Stimulated activated CD4-positive, alpha-beta T cell treated with anti-CD3 and anti-CD28 coated beads, Interleukin-1b, Interleukin-23, amount 100 ng/mL, for 24 hours (primary cell): ENCODE results near the gene ITGA1.

Experiments used
- DNase-seq, 4 experiments: peaks; one replicate each; pipeline ENCODE4 v3.0.0-alpha.2; 2020; ENCODE audit warnings: low read depth in 4 of 4, low spot score in 1 of 4

ITGA1 gene

DNA sequence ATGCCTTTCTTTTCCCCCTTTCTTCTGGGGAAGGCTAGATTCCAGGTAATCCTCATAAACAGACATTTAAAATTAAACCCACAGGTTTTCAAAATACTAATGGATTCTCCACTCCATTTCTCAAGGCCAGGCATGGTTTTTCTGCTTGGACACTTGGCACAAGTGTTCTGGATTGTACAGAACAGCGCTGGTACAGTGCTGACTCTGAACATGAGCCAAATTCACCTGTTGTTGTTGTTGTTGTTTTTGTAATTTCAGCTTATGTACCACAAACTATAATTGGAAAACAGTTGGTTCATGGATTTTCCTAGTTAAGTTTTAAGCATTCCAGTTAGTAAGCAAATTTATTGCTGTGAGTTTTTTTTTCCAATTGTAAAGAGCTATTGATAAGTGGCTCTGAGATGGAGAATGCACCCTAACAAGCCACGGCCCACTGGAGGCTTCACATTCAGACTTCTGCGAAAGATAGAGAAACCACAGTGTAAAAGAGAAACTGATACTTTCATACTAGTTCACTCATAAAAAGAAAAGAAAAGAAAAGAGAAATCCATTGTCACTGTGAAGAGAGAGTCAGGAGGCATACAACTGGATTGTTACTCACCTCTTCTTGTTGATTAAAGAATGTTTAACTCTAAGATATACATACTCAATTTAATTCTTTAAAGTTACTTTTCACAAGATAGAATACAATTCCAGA, 16.2 kb upstream of the ITGA1 start:
- DNase-seq, result peak in 1 of 4 experiments; percentile 36

DNA sequence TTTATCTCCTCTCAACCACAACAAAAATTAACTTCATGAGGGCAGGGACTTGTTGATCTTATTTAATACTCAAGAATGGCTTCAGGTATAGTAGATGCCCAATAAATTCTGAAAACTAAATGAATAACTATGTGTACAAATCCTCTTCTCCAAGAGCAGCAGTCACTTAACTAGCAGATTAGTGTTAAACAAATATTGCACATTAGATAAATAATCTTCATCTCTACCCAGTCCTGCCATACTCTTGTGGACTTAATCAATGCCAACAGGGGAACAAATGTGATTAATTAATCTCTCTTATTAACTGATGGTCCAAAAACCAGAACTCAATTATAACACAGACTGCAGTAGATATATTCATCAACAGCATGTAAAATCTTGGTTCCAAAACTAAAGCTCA, 15.0 kb upstream of the ITGA1 start:
- DNase-seq, result no peak

DNA sequence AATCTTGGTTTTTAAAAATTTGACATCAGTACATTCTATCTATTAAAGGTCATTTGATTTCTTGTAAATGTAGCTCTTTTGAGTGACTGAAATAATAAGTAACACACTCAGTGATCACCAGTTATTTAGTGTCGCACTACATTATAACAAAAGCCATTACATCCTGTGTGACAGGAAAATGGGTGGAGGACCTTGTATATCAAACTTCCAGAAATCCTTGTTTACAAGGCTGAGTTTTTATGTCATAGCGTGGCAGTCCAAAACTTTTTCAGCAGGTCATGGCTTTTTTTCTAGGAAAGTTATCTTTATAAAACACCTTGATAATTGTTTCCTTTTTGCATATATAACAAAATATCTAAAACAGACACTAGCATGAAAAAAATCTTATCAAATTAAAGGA, 14.4 kb upstream of the ITGA1 start:
- DNase-seq, result no peak

DNA sequence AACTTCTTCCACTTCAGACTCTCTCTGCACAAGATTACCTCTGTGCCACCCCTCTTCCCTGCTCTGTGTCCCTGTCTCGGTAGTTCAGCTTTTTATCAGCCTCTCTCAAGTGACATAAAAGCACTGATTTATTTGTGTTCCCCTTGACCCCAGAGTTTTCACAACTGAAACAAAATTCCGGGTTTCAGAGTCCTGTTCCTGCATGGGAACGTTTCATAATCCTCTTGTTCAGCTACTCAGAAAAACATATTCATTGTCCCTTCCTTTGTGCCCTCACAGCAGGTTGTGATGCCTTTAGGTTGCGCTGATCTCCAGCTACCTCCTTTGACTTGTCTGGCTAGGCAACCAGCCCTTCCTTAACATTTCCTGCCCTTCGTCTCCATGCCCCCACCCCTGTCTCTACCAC, 13.7 kb upstream of the ITGA1 start:
- DNase-seq, result no peak

DNA sequence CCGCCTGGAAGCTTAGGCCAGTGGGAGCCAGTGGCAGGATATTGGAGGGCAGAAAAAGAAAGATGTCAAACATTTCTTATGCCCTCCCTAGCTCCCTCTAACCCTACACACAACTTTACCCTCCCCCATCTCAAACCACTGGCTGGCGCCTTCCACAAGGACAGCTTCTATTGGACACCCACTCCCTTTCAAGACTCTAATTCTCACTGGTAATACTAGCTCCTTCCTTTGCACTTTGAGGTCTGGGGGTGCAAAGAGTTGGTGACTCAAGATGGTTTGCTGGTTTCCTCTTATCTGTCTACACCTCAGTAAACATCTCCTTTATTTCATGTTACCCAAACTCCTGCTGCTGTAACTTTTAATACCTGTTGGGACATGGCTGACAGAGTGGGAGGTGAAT, 11.6 kb upstream of the ITGA1 start:
- DNase-seq, result no peak

DNA sequence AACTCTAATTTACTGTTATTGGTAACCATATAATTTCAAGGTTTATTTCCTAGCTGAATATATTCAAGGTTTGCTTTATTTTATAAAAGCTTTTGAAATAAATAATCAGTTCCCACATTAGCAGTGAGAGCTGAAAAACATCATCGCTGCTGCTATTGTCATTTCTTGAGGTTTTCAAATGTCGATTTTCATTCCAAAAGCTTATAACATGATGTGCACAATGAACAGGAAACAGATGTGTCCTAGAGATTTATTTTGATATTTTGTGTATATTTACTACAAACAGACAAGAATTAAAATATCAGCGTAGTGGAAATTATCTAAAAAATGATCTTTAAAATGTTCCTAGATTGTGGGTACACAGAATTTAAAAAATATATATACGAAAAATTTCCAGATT, 10.5 kb upstream of the ITGA1 start:
- DNase-seq, result no peak

DNA sequence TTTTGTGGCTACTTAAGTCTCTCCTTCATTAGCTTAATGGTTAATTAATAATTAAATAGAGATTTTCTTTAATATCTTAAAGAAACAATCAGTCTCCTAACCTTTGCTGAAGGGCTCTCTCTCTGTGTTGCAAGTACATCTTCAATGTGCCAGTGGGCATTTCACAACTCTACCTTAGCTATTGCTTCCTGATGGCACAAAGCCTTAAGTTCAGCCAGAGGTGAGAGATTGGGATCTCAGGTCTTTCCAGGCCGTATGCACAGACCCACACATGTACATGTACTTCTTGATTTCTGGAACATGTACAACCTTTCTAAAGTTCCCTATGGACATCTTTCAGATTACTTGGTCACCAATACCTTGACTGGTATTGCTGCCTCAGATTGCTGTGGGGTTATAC, 8.9 kb upstream of the ITGA1 start:
- DNase-seq, result no peak

DNA sequence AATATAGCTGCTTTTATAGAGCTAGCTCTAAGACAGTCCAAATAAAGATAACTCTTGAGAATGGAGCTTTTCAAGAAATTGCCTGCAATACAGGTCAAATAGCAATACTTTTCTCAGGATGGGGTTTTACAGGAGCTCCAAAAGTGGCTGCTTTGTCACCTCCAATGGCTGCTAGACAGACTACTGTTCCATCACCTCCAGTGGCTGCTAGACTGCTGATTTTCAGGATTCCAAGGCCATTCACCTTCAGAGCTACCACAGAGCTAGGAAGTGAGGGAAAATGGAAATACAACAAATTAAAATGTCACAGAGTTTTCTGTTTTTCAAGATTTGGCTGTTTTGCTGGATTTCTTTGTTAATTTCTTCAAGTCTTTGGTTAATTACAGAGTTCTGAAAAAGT, 8.5 kb upstream of the ITGA1 start:
- no peak for DNase-seq

DNA sequence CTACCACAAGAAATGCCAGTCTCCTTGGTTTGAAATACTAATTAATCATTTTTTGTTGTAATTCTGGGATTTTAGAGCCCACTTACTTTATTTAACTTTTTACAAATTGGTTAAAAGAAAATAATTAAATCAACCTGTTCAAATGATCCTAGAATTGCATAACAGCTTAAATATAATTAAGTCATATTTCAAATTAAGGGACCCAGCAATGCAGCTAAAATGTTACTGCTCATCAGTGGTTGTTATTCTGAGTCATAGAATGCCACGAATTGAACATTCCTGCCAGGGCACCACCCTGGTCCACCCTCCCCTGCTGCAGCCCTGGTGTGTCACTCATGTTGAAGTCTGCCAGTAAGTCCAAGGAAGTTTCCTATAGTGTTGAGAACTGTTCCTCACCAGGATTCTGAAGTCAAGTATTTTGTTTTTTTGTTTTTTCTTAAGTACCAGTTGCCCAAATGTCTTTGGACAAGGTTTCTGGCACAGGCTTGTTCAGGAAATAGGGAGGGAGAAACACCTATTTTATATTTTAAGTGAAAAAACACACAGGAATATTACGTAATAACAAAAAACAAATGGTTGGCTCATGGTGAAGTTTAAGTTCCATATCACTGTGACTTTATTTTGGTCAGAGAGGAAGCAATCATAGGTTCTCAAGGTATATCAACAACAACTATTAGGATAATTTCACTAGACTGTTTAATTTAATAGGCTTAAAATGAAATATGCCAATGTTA, 4.3 kb upstream of the ITGA1 start:
- no peak for DNase-seq

DNA sequence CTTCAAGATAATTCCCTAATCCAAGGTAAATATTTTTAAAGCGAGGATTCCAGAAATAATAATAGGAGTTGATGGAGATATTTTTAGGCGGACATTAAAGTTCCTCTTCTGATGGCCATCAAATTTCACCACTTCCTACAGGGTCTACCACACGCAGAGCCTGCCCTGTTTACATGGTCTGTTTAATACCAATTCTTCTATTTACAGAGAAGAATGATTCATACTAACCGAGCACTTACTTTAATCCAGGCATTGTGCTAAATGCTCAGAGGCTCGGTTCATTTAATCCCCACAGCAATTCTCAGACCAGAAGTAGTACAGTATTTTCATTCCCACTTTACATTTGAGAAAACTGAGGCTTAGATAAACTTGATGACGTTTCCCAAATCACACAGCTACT, 3.0 kb upstream of the ITGA1 start:
- DNase-seq, result no peak

DNA sequence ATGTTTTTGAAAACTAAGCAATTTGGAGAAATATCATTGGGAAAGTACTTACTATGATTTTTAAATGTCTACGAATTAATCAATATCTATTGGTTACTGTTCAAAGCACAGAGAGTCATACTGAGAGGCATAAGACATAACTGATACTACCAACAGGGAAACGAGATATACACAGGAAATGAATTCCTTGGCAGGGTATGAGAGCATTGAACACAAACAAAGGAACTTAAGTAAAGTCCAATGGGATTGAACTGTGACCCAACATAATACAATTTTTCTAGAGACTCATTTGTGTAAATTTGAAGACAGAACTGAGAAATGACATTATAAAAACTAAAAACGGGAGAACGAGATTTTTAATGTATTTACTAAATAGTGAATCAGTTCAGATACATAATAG, 1.3 kb upstream of the ITGA1 start:
- DNase-seq, result no peak

DNA sequence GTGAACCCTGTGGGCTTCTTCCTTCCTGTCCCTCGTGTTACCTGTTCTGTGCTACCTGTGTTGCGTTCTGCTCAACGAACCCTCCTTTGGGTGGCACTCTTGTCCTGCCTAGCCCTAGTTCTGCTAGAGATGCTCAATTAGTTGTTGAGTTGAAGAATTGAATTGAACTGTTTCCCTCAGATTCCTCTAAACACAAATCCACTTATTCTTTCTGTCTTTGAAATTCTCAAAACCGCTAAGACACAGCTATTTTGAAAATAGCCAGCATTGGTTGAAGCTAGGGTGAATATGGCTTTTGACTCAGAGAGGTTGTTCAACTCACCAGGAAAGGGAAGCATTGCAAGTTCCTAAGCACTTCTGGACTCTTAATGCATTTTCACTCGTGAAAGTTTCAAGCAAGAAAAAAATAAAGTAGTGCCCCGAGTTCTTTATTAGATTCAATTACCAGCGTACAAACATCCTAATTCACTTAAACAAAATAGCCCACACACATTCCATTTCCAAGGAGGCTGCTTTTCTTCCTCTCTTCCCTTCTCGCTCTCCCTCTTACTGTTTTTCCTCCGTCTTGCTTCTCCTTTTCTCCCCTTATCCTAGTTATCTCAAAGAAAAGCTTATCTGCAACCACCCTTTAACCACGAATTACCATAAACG, 642 bp upstream of the ITGA1 start:
- DNase-seq, result no peak

DNA sequence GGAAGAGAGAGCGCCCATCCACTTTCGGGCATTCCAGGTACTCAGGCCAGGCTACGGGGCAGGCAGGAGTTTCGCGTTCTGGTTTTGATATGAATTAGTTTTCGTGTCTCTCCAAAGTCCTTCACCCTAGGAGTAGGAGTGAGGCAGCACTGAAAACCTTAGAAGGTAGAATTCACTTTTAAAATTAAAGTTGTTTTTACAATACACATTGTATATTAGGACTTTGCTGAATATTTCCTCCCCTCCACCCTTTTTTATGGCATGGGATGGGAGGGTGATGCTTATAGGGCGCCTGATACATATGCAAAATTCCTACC, 747 bp downstream of the ITGA1 start:
- DNase-seq, result no peak

DNA sequence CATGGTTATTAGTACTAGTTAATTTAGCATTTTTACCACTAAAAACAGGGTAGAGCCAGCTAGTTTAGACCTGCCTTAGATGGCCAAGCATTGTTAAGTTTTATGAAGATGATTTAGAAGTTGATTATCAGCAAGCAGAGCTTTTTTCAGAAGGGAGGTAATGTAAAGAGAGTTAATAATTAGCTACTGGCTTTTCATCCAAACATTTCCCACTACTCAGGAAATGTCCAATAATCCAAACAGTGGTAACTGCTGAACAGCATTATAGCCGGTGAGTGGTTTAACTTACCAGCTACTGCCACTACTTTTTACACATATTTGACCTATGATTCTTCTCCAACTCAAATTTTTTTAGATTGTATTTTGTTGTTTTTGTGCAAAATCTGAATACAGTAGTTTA, 1.7 kb downstream of the ITGA1 start:
- DNase-seq, result no peak

DNA sequence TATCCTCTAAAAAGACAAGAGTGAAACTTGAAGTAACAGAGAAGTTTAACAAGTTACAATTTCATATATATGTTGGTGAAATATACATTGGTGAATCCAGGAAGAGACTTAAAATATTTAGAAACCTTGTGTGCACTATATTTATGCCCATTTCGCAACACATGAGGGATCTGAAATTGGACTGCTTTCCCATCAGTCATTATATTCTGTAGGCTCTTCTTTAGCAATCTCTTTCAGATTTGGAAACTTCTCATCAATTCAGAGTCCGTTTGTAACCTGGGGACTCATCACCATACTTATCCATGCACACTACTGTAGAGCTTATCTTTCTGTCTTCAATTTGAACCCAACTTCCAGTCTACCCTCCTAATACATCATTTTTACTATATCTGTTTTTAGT, 2.1 kb downstream of the ITGA1 start:
- DNase-seq, result no peak

DNA sequence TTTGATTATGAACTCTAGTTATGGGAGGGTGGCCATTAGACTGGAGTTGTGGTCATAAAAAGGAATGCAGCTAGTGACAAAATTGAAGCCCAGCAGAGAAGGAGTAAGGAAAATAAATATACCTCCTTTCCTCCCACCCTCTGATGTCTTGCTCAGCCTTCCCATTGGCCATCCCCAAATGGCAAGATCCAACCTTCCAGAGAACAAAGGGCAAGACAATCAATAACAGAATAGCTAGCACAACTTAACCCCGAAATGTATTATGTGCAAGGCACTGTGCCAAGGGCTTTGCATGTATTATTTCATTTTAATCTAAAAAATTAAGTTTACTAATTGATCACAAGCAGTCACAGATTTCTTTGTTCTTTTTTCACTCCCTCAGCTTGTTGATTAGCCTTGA, 3.6 kb downstream of the ITGA1 start:
- DNase-seq, result no peak

DNA sequence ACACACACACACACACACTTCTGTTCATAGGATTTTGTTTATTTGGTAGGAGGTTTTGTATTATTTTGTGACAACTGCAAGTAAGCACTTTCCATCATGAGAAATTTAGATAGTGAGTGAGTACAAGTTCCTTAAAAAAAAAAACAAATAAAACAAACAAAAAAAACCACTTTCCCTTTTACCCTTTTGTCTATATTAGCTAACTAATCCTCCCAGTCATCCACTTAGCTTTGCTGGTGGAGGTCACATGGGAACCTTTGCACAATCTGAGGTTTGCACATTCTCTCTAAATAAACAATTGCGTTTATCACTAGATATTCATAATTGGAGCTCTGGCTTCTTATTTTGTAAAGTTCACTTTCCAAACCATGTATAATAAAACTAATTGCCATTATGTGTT, 6.8 kb downstream of the ITGA1 start:
- DNase-seq, result no peak

DNA sequence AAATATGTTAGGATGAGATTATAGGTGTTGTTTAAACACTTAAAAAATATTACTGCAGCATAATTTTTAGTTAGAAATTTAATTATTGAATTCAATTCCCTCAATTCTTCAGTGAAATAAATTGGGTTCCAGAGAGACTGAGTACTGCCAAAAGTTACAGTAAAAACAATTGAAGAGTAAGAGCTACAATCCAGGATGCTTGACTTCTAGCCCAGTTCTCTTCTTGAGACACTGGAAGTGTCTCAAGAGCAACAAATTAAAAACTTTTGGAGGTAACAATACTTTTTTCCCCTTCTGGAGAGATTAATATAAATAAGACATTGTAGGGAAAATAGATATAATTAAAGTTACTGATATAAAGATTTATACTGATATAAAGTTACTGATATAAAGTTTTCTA, 8.3 kb downstream of the ITGA1 start:
- DNase-seq, result no peak

DNA sequence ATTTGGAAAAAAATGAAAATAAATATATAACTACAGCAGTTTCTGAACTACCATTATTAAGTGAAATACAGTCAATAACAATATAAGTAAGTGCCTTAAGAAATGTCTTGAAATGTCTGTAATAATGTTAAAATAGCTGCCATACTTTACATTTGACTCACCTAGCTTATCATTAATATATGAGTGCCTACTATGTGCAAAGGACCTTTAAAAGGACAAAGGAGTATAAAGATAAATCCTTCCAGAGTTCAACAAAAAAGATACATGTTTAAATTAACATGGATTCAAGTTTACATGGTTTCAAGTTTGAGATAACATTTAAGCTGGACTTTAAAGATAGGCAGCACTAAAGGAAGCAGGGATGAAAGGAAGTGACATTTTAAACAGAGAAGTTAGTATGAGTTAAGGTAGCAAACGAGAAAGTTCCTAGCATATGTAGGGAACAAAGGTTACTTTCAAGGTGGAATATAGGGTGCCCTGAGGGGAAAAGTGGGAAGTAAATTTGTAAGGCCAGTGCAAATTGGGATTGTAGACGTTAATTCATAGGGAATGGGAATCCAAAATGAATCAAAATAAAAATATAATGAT, 8.9 kb downstream of the ITGA1 start:
- no peak for DNase-seq

DNA sequence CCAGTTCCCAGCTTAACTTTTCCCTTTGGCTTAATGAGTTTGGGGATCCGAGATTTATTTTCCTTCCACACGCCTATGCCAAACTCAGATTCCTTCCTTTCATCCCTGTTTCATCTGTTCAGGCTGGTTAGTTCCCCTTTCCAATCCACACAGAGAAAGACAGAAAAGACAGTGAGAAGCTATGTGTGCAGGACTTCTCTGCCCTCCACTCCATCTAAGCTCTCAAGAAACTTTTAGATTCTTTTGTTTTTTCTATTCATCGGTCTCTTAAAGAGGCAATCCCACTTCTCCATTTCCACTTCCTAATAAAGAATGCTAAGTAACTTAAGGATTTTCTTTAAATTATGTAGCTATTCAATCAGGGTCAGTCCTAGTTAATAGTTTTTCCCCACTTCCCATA, 11.2 kb downstream of the ITGA1 start:
- no peak for DNase-seq

DNA sequence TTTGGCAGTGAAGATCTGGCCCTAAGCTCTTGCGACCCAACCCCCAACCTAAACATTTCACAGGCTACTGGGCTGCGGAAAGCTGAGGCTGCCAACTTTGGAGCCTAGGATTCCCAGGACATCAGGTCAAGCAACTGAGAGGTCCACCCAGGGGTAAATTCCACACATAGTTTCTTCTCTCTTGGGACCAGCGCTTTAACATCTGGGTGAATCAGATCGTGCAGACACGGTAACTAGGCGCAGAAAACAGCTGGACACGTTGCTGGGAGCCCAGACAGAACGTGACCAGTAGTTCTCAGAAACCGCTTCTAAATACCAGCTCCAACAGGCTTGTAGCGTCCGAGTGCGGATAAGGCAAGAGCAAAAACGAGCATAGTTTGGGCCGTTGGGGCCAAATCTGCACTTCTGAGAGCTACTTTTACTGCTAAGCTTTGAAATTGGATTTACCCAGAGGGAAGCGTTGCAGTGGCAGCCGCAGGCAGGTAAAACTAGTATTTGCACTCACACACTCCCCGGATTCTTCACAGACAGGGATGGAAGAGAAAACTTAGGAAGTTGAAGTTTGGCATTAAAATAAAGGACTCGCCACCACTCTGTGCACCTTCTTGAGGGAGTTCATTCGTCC, 11.8 kb downstream of the ITGA1 start:
- DNase-seq, result peak in 1 of 4 experiments; percentile 10

DNA sequence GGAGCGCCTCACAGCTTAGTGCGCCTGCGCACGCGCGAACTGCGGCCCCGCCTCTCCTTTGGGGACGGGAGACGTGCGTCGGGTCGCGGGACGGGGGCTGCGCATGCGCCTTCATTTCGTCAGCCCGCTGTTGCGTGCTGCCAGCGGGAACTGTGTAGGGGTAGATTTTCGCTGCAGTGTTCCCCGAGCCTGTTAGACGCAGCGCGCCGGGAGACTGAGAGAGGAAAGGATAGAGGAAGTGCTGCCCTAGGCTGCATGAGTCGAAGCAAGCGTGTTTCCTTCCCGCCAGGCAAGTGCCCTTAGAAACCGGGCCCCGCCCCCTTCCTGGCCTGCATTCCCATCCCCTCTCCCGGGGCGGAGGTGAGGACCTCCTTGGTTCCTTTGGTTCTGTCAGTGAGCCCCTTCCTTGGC, 12.3 kb downstream of the ITGA1 start:
- peak; percentile 89 to 93 (median 91) for DNase-seq
